ENCODE measurements around the gene PTOV1.

DNA sequence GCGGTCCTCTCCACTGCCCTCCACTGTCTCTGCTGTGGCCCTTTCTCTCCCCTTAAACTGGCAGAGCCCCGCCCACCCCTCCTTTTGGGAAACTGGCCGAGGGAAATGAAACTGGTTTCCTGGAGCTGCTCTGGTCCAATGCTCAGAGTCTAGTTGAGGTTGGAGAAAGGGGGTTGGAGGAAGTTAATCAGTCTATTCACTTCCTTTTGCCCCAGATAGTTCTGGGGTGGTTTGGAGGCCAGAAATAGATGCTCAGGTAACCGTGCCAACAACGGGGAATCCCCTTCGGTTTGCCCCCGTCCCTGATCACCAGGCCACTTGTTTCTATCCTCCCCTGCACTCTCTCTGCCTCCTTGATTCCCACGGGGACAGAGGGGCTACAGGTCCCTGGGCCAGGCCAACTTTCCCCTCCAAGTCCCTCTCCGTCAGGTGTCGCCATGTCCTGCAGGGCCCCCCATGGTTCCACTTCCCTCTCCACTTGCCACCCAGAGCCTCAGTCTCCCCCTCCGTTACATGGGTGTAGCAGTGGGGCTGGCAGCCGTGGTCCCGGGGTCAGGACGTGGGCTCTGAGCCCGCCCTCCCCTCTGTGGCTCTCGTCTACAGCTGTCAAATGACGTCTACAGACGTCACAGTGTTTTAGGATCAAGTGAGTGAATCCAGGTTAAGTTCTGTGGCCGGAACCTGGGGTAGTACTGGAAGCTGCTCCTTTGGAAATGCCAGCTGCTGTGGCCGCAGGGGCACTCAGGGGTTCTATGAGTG, 46.1 kb downstream of the PTOV1 start, which contains the start of gene IL4I1:
- TF ChIP-seq SIN3A (IDR thresholded peaks at IDR 0.05; ENCODE audit: borderline replicate concordance, insufficient read depth, low read depth, low read length): no peak
- TF ChIP-seq, protein P1, sequence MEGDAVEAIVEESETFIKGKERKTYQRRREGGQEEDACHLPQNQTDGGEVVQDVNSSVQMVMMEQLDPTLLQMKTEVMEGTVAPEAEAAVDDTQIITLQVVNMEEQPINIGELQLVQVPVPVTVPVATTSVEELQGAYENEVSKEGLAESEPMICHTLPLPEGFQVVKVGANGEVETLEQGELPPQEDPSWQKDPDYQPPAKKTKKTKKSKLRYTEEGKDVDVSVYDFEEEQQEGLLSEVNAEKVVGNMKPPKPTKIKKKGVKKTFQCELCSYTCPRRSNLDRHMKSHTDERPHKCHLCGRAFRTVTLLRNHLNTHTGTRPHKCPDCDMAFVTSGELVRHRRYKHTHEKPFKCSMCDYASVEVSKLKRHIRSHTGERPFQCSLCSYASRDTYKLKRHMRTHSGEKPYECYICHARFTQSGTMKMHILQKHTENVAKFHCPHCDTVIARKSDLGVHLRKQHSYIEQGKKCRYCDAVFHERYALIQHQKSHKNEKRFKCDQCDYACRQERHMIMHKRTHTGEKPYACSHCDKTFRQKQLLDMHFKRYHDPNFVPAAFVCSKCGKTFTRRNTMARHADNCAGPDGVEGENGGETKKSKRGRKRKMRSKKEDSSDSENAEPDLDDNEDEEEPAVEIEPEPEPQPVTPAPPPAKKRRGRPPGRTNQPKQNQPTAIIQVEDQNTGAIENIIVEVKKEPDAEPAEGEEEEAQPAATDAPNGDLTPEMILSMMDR (IDR thresholded peaks at IDR 0.05): no peak
- no peak for TF ChIP-seq POLR2AphosphoS5 (IDR thresholded peaks at IDR 0.05; ENCODE audit: low read depth, low read length)
- TF ChIP-seq TCF7L2 (IDR thresholded peaks at IDR 0.05; ENCODE audit: low read depth, low read length): no peak
